ENCODE measurements around the gene SLC2A13. TPM values are rescaled to one million over a fixed set of nuclear protein-coding genes. Genes with fewer than 3 reads are reported as not detected.
A peak's percentile ranks its signal among the peaks of the same experiment; 100 is the strongest.
"Not testable (repeated sequence)": the region's sequence is repeated elsewhere in the genome, so short reads cannot be mapped to it uniquely, and the experiment has no call there.

Gene SLC2A13
- total RNA-seq, 1 donor from 2014 or later, result 11.6 TPM

DNA sequence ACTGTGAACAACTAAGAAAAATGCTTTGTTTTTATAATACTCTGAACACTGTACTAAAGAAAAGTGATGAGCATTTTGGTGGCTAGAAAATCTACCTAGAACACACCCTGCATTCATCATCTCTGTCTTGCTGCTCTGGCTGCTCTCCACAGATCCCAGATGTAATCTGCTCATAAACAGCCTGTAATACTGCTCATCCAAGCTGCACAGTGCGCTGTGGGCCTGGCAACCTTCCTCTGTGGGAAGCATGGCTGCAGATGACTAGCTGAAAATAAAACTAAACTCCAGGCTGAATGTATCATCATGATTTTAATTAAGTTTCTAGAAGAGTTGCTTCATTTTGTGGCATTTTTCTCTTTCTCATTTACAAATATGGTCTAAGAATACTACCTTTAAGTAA, 200.7 kb downstream of the SLC2A13 start:
- H3K27me3 ChIP-seq (ENCODE audit: low read depth), result no peaks in the 10 kb centered on the region
- peak in 1 of 2 donors; percentile 32 for ATAC-seq
- DNase-seq, result no peak
- no peaks in the 10 kb centered on the region for H3K4me1 ChIP-seq
- H3K4me3 ChIP-seq, result no peak overlapping the region
- TF ChIP-seq, protein P1, sequence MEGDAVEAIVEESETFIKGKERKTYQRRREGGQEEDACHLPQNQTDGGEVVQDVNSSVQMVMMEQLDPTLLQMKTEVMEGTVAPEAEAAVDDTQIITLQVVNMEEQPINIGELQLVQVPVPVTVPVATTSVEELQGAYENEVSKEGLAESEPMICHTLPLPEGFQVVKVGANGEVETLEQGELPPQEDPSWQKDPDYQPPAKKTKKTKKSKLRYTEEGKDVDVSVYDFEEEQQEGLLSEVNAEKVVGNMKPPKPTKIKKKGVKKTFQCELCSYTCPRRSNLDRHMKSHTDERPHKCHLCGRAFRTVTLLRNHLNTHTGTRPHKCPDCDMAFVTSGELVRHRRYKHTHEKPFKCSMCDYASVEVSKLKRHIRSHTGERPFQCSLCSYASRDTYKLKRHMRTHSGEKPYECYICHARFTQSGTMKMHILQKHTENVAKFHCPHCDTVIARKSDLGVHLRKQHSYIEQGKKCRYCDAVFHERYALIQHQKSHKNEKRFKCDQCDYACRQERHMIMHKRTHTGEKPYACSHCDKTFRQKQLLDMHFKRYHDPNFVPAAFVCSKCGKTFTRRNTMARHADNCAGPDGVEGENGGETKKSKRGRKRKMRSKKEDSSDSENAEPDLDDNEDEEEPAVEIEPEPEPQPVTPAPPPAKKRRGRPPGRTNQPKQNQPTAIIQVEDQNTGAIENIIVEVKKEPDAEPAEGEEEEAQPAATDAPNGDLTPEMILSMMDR (IDR thresholded peaks at IDR 0.05), result no peak
- H3K36me3 ChIP-seq, result no peaks in the 10 kb centered on the region
- H3K9me3 ChIP-seq, result no peaks in the 10 kb centered on the region
- intact Hi-C loops (cut with DNase I), result no loop called here
- no peak overlapping the region for H3K27ac ChIP-seq

DNA sequence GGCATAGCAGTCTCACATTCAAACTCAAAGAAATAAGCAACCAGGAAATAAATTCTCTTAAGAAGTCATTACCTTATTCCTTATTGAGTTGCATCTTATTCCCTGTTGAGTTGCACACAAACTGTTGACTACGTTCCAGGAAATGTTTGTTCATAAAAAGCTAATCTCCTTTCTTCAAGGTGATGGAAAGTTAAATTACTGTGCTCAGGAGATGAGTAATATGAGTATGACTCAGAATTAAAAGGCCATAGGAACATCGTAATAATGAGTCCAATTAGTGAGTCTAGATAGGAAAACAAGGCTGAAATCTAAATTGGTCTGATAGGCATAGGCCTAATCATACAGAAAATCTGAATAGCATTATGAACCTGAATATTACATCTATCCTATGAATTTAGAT, 203.1 kb downstream of the SLC2A13 start:
- H3K27me3 ChIP-seq (ENCODE audit: low read depth), result no peaks in the 10 kb centered on the region
- no peaks in the 10 kb centered on the region for H3K9me3 ChIP-seq
- no peak overlapping the region for H3K4me3 ChIP-seq
- H3K4me1 ChIP-seq, result no peaks in the 10 kb centered on the region
- intact Hi-C loops (cut with DNase I), result no loop called here
- H3K36me3 ChIP-seq, result no peaks in the 10 kb centered on the region
- H3K27ac ChIP-seq, result no peak overlapping the region
- ATAC-seq, result no peak
- no peak for DNase-seq
- TF ChIP-seq, protein P1 (IDR thresholded peaks at IDR 0.05), result no peak

DNA sequence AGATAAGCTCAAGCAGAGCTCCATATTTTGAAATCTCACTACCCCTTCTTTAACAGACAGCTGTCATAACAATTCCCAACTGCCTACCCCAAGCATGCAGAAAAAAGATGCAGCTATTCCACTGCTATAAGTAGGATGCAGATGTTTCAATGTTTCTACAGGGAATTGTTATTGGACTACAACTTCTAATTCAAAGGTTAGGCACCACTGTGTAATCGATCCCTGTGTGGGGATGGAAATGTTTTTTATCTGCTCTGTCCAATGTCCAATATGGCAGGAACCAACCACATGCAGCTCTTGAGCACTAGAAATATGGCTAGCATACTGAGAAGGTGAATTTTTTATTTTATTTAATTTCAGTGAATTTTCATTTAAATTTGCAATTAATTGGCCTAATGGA, 208.6 kb downstream of the SLC2A13 start:
- Histone ChIP-seq H3K4me1 (no peaks in the 10 kb centered on the region), H3K4me3 (no peak overlapping the region), H3K36me3 (no peaks in the 10 kb centered on the region), H3K9me3 (no peaks in the 10 kb centered on the region), H3K27ac (no peak overlapping the region), H3K27me3 (ENCODE audit: low read depth) (no peaks in the 10 kb centered on the region)
- TF ChIP-seq, protein P1 (IDR thresholded peaks at IDR 0.05), result no peak
- DNase-seq (no peak), ATAC-seq (no peak)
- intact Hi-C loops (cut with DNase I), result no loop called here

DNA sequence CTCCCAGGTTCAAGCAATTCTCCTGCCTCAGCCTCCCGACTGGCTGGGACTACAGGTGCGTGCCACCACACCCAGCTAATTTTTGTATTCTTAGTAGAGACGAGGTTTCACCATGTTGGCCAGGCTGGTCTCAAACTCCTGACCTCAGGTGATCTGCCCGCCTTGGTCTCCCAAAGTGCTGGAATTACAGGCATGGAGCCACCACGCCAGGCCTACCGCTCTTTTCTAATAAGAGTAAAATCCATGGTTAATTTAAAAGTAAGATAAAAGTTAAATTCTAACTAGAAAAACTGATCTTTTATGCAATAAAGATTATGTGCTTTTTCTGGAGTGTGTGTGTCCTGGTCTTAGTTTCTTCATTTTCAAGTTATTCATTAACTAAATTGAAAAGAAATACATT, 212.5 kb downstream of the SLC2A13 start:
- H3K36me3 ChIP-seq; H3K27me3 ChIP-seq (ENCODE audit: low read depth); H3K4me3 ChIP-seq; DNase-seq; ATAC-seq; H3K9me3 ChIP-seq; H3K4me1 ChIP-seq; H3K27ac ChIP-seq; intact Hi-C loops (cut with DNase I): not testable (repeated sequence)

DNA sequence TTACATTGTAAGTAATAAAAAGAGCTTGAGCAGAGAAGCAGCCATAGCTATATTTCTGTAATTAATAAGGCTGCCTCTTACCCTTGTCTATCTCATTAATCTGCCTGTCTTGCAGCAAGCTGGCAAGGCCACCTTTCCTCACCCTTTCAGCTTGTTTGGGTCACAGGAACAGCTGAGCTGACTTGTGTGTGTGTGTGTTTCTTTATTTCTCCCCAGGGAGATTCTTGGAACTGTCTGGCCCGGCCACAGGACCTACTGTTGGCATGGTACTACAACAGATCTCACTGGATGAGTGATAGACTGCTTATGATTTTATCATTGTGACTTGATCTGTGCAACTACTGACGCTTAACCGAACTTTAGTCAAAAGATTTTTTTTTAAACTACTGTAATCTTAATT, 213.7 kb downstream of the SLC2A13 start:
- TF ChIP-seq, protein P1 (IDR thresholded peaks at IDR 0.05), result no peak

DNA sequence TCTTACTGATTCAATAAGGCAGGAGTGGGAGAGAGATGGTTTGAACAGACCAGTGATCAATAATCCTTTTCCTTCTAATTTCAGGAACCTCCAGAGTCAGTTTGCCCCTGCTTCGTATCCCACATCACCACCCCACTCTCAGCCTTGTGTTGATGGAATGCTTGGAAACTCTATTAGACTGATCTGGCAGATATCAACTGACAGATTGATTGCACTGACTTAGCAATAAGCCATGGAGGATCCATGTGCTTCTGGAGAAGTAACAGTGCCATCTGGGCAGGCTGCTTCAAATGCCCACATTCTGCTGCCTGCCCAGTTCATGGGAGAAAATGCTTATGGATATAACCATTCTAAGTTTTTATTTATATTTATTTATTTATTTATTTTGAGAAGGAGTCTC, 218.0 kb downstream of the SLC2A13 start:
- intact Hi-C loops (cut with DNase I), result no loop called here
- Histone ChIP-seq H3K36me3 (no peaks in the 10 kb centered on the region), H3K4me3 (no peak overlapping the region), H3K9me3 (no peaks in the 10 kb centered on the region), H3K27ac (no peak overlapping the region), H3K27me3 (ENCODE audit: low read depth) (no peaks in the 10 kb centered on the region), H3K4me1 (no peaks in the 10 kb centered on the region)
- TF ChIP-seq, protein P1 (IDR thresholded peaks at IDR 0.05), result no peak
- ATAC-seq (no peak), DNase-seq (no peak)

More for the DNA sequence above, 213.7 kb downstream of the SLC2A13 start:
- Histone ChIP-seq H3K4me1 (no peaks in the 10 kb centered on the region), H3K27me3 (ENCODE audit: low read depth) (no peaks in the 10 kb centered on the region), H3K27ac (no peak overlapping the region), H3K9me3 (no peaks in the 10 kb centered on the region), H3K36me3 (no peaks in the 10 kb centered on the region), H3K4me3 (no peak overlapping the region)
- ATAC-seq (no peak), DNase-seq (no peak)
- intact Hi-C loops (cut with DNase I), result no loop called here

Measured in lower lobe of right lung (tissue), 2 donors.